ENCODE data around the gene EBF3.

DNA sequence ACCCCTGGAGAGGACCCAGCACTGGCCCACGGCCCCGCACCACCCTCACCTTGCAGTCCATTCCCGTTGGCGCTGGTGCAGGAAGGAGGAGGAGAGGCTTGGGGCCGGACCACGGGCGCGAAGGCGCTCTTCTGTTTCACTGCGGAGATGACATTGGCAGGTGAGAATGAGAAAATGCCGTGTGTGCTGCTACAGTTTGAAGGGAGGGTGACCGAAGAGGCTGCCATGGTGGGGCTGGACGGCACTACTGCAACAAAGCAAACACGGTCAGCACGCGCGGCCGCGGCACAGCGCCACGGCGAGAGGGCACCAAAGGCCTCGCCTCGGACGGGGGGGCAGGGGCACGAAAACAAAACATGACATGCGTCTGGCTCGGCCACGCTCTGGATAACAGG, 123.9 kb downstream of the EBF3 start:
- TF ChIP-seq, protein P1, sequence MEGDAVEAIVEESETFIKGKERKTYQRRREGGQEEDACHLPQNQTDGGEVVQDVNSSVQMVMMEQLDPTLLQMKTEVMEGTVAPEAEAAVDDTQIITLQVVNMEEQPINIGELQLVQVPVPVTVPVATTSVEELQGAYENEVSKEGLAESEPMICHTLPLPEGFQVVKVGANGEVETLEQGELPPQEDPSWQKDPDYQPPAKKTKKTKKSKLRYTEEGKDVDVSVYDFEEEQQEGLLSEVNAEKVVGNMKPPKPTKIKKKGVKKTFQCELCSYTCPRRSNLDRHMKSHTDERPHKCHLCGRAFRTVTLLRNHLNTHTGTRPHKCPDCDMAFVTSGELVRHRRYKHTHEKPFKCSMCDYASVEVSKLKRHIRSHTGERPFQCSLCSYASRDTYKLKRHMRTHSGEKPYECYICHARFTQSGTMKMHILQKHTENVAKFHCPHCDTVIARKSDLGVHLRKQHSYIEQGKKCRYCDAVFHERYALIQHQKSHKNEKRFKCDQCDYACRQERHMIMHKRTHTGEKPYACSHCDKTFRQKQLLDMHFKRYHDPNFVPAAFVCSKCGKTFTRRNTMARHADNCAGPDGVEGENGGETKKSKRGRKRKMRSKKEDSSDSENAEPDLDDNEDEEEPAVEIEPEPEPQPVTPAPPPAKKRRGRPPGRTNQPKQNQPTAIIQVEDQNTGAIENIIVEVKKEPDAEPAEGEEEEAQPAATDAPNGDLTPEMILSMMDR (IDR thresholded peaks at IDR 0.05), result no peak
- no peak for TF ChIP-seq POLR2A (IDR thresholded peaks at IDR 0.05)
- no peak for TF ChIP-seq EP300 (IDR thresholded peaks at IDR 0.05)
